CD4-positive, alpha-beta memory T cell (primary cell): ENCODE results near the gene SNX33. TPM values are rescaled to one million over a fixed set of nuclear protein-coding genes. Genes with fewer than 3 reads are reported as not detected.
A peak's percentile ranks its signal among the peaks of the same experiment; 100 is the strongest.
"Not testable (repeated sequence)": the region's sequence is repeated elsewhere in the genome, so short reads cannot be mapped to it uniquely, and the experiment has no call there.

Experiments
- CTCF ChIA-PET: fragments of 350-600 bp; sonication (Branson Sonifier 250); formaldehyde crosslinking; loops from one replicate; lab custom pipeline; 2021; ENCODE audit warnings: inconsistent platforms; ENCODE audit not compliant: partially characterized antibody; lab: Charles Lee
- POLR2A ChIA-PET: fragments of 350-600 bp; sonication (Branson Sonifier 250); formaldehyde crosslinking; loops from one replicate; lab custom pipeline; 2021; ENCODE audit not compliant: partially characterized antibody; lab: Charles Lee
- DNase-seq, 5 donors: peaks; one replicate each; pipeline versions ENCODE4 v3.0.0 to v3.0.0-alpha.2; 2020 to 2022; ENCODE audit warnings: mixed read lengths in 1 of 5
- H3K27ac ChIP-seq: one replicate; pipeline ENCODE4 v1.7.0; 2013; ENCODE audit warnings: low read depth, low read length
- H3K27me3 ChIP-seq: 2 replicates; pipeline ENCODE4 v1.7.0; 2013; ENCODE audit warnings: mild to moderate bottlenecking, low read length, moderate library complexity; ENCODE audit not compliant: insufficient read depth
- H3K36me3 ChIP-seq: 2 replicates; pipeline ENCODE4 v1.7.0; 2013; ENCODE audit warnings: mild to moderate bottlenecking, low read length, moderate library complexity; ENCODE audit not compliant: insufficient read depth
- H3K4me1 ChIP-seq: 2 replicates; pipeline ENCODE4 v1.7.0; 2013; ENCODE audit warnings: mild to moderate bottlenecking, low read length, moderate library complexity; ENCODE audit not compliant: insufficient read depth
- H3K4me3 ChIP-seq, 2 donors: one replicate each; pipeline ENCODE4 v1.7.0; 2013; ENCODE audit warnings: low read length in 2 of 2, mild to moderate bottlenecking in 1 of 2
- H3K9me3 ChIP-seq, 2 donors: one replicate each; pipeline ENCODE4 v1.7.0; 2013; ENCODE audit warnings: low read length in 2 of 2, control low read depth in 1 of 2; ENCODE audit not compliant: control insufficient read depth in 1 of 2
- H3K27ac Mint-ChIP-seq, 7 donors: one replicate each; pipeline ENCODE4 v1.8.0; 2020 to 2021; ENCODE audit warnings: mixed read lengths in 7 of 7, mild to moderate bottlenecking in 6 of 7, inconsistent platforms in 3 of 7, moderate library complexity in 3 of 7
- H3K27me3 Mint-ChIP-seq, 2 donors: one replicate each; pipeline ENCODE4 v1.8.0; 2020 to 2021; ENCODE audit warnings: mixed read lengths in 2 of 2
- H3K36me3 Mint-ChIP-seq, 2 donors: one replicate each; pipeline ENCODE4 v1.8.0; 2020 to 2021; ENCODE audit warnings: mixed read lengths in 2 of 2, inconsistent platforms in 1 of 2, mild to moderate bottlenecking in 1 of 2
- H3K4me1 Mint-ChIP-seq, 4 donors: one replicate each; pipeline ENCODE4 v1.8.0; 2020 to 2021; ENCODE audit warnings: mixed read lengths in 4 of 4, mild to moderate bottlenecking in 1 of 4
- H3K4me3 Mint-ChIP-seq, 8 donors: one replicate each; pipeline ENCODE4 v1.8.0; 2020 to 2021; ENCODE audit warnings: mixed read lengths in 8 of 8, mild to moderate bottlenecking in 7 of 8, moderate library complexity in 6 of 8, inconsistent platforms in 3 of 8
- H3K9me3 Mint-ChIP-seq, 8 donors: one replicate each; pipeline ENCODE4 v1.8.0; 2020 to 2021; ENCODE audit warnings: mixed read lengths in 8 of 8, mild to moderate bottlenecking in 5 of 8, inconsistent platforms in 3 of 8, moderate library complexity in 1 of 8
- intact Hi-C: fragments of 100-400 bp; cut with micrococcal nuclease; formaldehyde crosslinking; loops from one replicate; pipeline ENCODE4 v1.15.1; 2023
- polyA plus RNA-seq, 2 donors: library from polyadenylated mRNA; unstranded; fragments of 300-500 nt; fragmentation: Illumina TruSeq; gene quantifications; one replicate each; pipeline ENCODE4 v1.2.3, GENCODE V29; 2021
- total RNA-seq, 2 experiments: library from RNA; stranded (reverse); gene quantifications; one replicate each; pipeline ENCODE4 v1.2.3, GENCODE V29; 2021

The SNX33 gene
- total and polyA plus RNA-seq, 4 experiments from 2014 or later = 0.33 to 3.8 (median 2.6) TPM

- Histone ChIP-seq H3K27ac (no peak overlapping the region), H3K4me3 (no peak overlapping the region), H3K36me3 (no peaks in the 10 kb centered on the region), H3K9me3 (no peaks in the 10 kb centered on the region), H3K4me1 (peaks cover 9% of the 10 kb centered on the region), H3K27me3 (no peaks in the 10 kb centered on the region)
- Mint-ChIP-seq H3K9me3 (peaks cover 0 to 3% (median 0%) of the 10 kb centered on the region in 8 donors), H3K27me3 (peaks cover 4 to 7% of the 10 kb centered on the region in 2 donors), H3K27ac (no peak overlapping the region), H3K4me3 (no peak overlapping the region), H3K4me1 (peaks cover 0 to 11% (median 5%) of the 10 kb centered on the region in 4 donors), H3K36me3 (no peaks in the 10 kb centered on the region)
- intact Hi-C loops = no loop called here
- POLR2A ChIA-PET = no interaction called here
- CTCF ChIA-PET = no interaction called here
- no peak for DNase-seq
Measured at GRCh38 chr15:75696854-75697259, 49.1 kb downstream of the SNX33 start.

- ChIA-PET POLR2A (no interaction called here), CTCF (no interaction called here)
- no peaks in the 10 kb centered on the region for H3K36me3 Mint-ChIP-seq
- no peak for DNase-seq
- H3K4me1 Mint-ChIP-seq = peaks cover 0 to 8% (median 5%) of the 10 kb centered on the region in 4 donors
- H3K27me3 Mint-ChIP-seq = peaks cover 1 to 3% of the 10 kb centered on the region in 2 donors
- H3K27ac Mint-ChIP-seq = no peak overlapping the region
- no peak overlapping the region for H3K4me3 Mint-ChIP-seq
- Histone ChIP-seq H3K36me3 (no peaks in the 10 kb centered on the region), H3K4me3 (no peak overlapping the region), H3K27me3 (no peaks in the 10 kb centered on the region), H3K9me3 (no peaks in the 10 kb centered on the region), H3K4me1 (peaks cover 9% of the 10 kb centered on the region), H3K27ac (no peak overlapping the region)
- intact Hi-C loops = no loop called here
- peaks cover 0 to 3% (median 0%) of the 10 kb centered on the region in 8 donors for H3K9me3 Mint-ChIP-seq
Measured at GRCh38 chr15:75697523-75697922, 49.8 kb downstream of the SNX33 start.

- H3K4me1 ChIP-seq, H3K27me3 Mint-ChIP-seq, H3K4me3 Mint-ChIP-seq, H3K36me3 ChIP-seq, H3K27ac ChIP-seq, DNase-seq, H3K27ac Mint-ChIP-seq, H3K9me3 Mint-ChIP-seq, intact Hi-C loops, POLR2A ChIA-PET, H3K27me3 ChIP-seq, H3K36me3 Mint-ChIP-seq, CTCF ChIA-PET, H3K4me1 Mint-ChIP-seq, H3K9me3 ChIP-seq, H3K4me3 ChIP-seq: not testable (repeated sequence)
Measured at GRCh38 chr15:75697974-75698747, 50.4 kb downstream of the SNX33 start.

DNA sequence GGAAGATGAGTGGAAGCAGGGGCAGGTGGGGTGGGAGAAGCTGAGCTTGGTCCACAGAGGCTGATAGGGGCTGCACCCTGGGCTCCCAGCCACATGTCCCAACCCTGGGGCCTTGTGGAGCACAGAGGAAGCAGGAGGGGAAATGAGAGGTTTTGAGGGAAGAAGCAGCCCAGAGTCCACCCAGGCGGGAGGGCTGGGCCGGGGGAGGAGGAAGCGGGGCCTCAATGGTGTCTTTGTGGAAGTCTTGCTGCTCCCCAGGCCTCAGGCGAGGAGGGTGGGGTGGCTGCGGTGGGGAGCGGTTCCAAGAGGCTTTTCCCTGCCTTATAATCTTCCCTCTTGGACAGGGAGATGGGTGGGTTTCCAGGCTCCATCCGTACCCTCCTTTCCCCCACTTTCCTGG, 51.8 kb downstream of the SNX33 start:
- H3K36me3 Mint-ChIP-seq, H3K4me1 ChIP-seq, H3K9me3 ChIP-seq, DNase-seq, POLR2A ChIA-PET, CTCF ChIA-PET, H3K27me3 ChIP-seq, H3K27ac ChIP-seq, H3K36me3 ChIP-seq, H3K4me3 Mint-ChIP-seq, intact Hi-C loops, H3K9me3 Mint-ChIP-seq, H3K4me3 ChIP-seq, H3K27me3 Mint-ChIP-seq, H3K4me1 Mint-ChIP-seq: not testable (repeated sequence)
- peak overlapping the region in 1 of 7 donors; percentile 43 for H3K27ac Mint-ChIP-seq

GRCh38 chr15:75699961-75700874, 52.5 kb downstream of the SNX33 start:
- H3K9me3 ChIP-seq, POLR2A ChIA-PET, H3K27me3 Mint-ChIP-seq, DNase-seq, H3K36me3 ChIP-seq, intact Hi-C loops, H3K9me3 Mint-ChIP-seq, H3K4me3 ChIP-seq, H3K4me3 Mint-ChIP-seq, H3K4me1 Mint-ChIP-seq, H3K4me1 ChIP-seq, H3K27ac Mint-ChIP-seq, H3K36me3 Mint-ChIP-seq, H3K27me3 ChIP-seq, H3K27ac ChIP-seq, CTCF ChIA-PET: not testable (repeated sequence)

GRCh38 chr15:75701071-75702003, 53.6 kb downstream of the SNX33 start:
- peak overlapping the region in 1 of 7 donors; percentile 17 for H3K27ac Mint-ChIP-seq
- intact Hi-C loops, DNase-seq, CTCF ChIA-PET, H3K27me3 ChIP-seq, H3K4me1 Mint-ChIP-seq, H3K36me3 Mint-ChIP-seq, H3K4me3 ChIP-seq, H3K4me1 ChIP-seq, POLR2A ChIA-PET, H3K9me3 Mint-ChIP-seq, H3K27me3 Mint-ChIP-seq, H3K4me3 Mint-ChIP-seq, H3K27ac ChIP-seq, H3K9me3 ChIP-seq, H3K36me3 ChIP-seq: not testable (repeated sequence)

- H3K9me3 ChIP-seq = no peaks in the 10 kb centered on the region
- Mint-ChIP-seq H3K27me3 (no peaks in the 10 kb centered on the region), H3K9me3 (no peaks in the 10 kb centered on the region), H3K36me3 (no peaks in the 10 kb centered on the region), H3K4me3 (no peak overlapping the region), H3K4me1 (peaks cover 0 to 2% (median under 1%) of the 10 kb centered on the region in 4 donors), H3K27ac (no peak overlapping the region)
- H3K27me3 ChIP-seq = no peaks in the 10 kb centered on the region
- H3K4me3 ChIP-seq = no peak overlapping the region
- ChIA-PET CTCF (no interaction called here), POLR2A (no interaction called here)
- no peaks in the 10 kb centered on the region for H3K36me3 ChIP-seq
- no peak for DNase-seq
- H3K27ac ChIP-seq = no peak overlapping the region
- intact Hi-C loops = no loop called here
- no peaks in the 10 kb centered on the region for H3K4me1 ChIP-seq
Measured at GRCh38 chr15:75702436-75702835, 54.7 kb downstream of the SNX33 start.
